Hepatocyte (in vitro differentiated cells): ENCODE data around the gene AMHR2. TPM values are rescaled to one million over a fixed set of nuclear protein-coding genes. Genes with fewer than 3 reads are reported as not detected.
A peak's percentile ranks its signal among the peaks of the same experiment; 100 is the strongest.
"Not testable (repeated sequence)": the region's sequence is repeated elsewhere in the genome, so short reads cannot be mapped to it uniquely, and the experiment has no call there.

Experiments
- DNase-seq: peaks from one replicate; pipeline ENCODE4 v3.0.0-alpha.2; 2016; ENCODE audit warnings: low spot score
- H2AFZ ChIP-seq: fragments of 200-600 bp; sonication (generic); 2 replicates; pipeline ENCODE4 v1.6.0; 2016; ENCODE audit warnings: antibody characterized with exemption, mild to moderate bottlenecking
- H3K27ac ChIP-seq: fragments of 200-600 bp; sonication (generic); 2 replicates; pipeline ENCODE4 v1.5.1; 2016; ENCODE audit warnings: mild to moderate bottlenecking
- H3K27me3 ChIP-seq: fragments of 200-600 bp; sonication (generic); 2 replicates; pipeline ENCODE4 v1.6.1; 2016
- H3K36me3 ChIP-seq: fragments of 200-600 bp; sonication (generic); replicated peaks from 2 replicates; pipeline ENCODE4 v1.5.1; 2016; ENCODE audit warnings: low read depth; ENCODE audit not compliant: insufficient read depth
- H3K4me1 ChIP-seq: fragments of 200-600 bp; sonication (generic); 2 replicates; pipeline ENCODE4 v1.5.1; 2016; ENCODE audit warnings: mild to moderate bottlenecking, moderate library complexity; ENCODE audit not compliant: insufficient read depth
- H3K4me2 ChIP-seq: fragments of 200-600 bp; sonication (generic); 2 replicates; pipeline ENCODE4 v1.6.0; 2016
- H3K4me3 ChIP-seq: fragments of 200-600 bp; sonication (generic); 2 replicates; pipeline ENCODE4 v1.5.1; 2016; ENCODE audit warnings: mild to moderate bottlenecking
- H3K79me2 ChIP-seq: fragments of 200-600 bp; sonication (generic); 2 replicates; pipeline ENCODE4 v1.6.0; 2017; ENCODE audit warnings: mild to moderate bottlenecking
- H3K9me2 ChIP-seq: fragments of 200-600 bp; sonication (generic); replicated peaks from 2 replicates; pipeline ENCODE4 v1.6.0; 2017; ENCODE audit warnings: mild to moderate bottlenecking; ENCODE audit not compliant: insufficient read depth
- H3K9me3 ChIP-seq: fragments of 200-600 bp; sonication (generic); 2 replicates; pipeline ENCODE4 v1.5.1; 2016; ENCODE audit warnings: low read depth, mild to moderate bottlenecking
- H4K20me1 ChIP-seq: fragments of 200-600 bp; sonication (generic); 2 replicates; pipeline ENCODE4 v1.6.0; 2016; ENCODE audit warnings: mild to moderate bottlenecking; ENCODE audit not compliant: insufficient read depth, poor library complexity, severe bottlenecking
- EZH2 ChIP-seq: fragments of 200-600 bp; sonication (generic); IDR thresholded peaks from 2 replicates; pipeline ENCODE4 v1.6.1; 2016; ENCODE audit warnings: antibody characterized with exemption, mild to moderate bottlenecking, borderline replicate concordance
- EZH2phosphoT487 ChIP-seq: fragments of 200-600 bp; sonication (generic); IDR thresholded peaks from one replicate; pipeline ENCODE4 v1.6.1; 2018; ENCODE audit warnings: antibody characterized with exemption, mild to moderate bottlenecking, low read depth, moderate library complexity; ENCODE audit not compliant: unreplicated experiment, severe bottlenecking
- WGBS: methylation state at CpG from one replicate; pipeline ENCODE4 v1.1.6; 2016; ENCODE audit warnings: low lambda C conversion rate; ENCODE audit errors: missing lambda C conversion rate; 5-methylcytosine and 5-hydroxymethylcytosine counted together
- polyA plus RNA-seq: library from polyadenylated mRNA; unstranded; fragments of >200 nt; fragmentation: Nextera tagmentation; extraction: Ambion mirVana; gene quantifications from 2 replicates; pipeline ENCODE4 v1.2.1, GENCODE V29; 2016
- total RNA-seq: library from RNA; depleted of rRNA; stranded (reverse); fragments of >200 nt; gene quantifications from 2 replicates; pipeline ENCODE4 v1.2.3, GENCODE V29; 2014
- TF ChIP-seq, protein P1 (sequence below): fragments of 200-600 bp; sonication (generic); IDR thresholded peaks from 2 replicates; pipeline ENCODE4 v1.5.1; 2016; ENCODE audit warnings: antibody characterized with exemption, mild to moderate bottlenecking; ENCODE audit not compliant: poor library complexity

AMHR2 gene
- total and polyA plus RNA-seq, 2 experiments from 2014 or later = 6.4 to 16.9 TPM

DNA sequence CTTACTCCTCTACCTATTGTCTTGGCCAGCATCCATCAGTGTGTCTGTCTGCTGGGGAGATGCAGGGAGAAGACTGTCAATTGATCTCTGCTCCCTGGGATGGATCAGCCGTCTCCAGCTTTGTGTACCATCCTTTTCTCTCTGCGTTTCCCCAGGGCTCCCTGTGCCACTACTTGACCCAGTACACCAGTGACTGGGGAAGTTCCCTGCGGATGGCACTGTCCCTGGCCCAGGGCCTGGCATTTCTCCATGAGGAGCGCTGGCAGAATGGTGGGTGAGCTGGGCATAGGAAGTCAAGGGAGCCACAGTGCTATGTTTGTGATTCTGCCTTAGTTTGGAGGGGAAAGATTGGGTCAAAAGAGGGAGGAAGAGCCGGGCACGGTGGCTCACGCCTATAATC, 5.1 kb downstream of the AMHR2 start:
- no peaks in the 10 kb centered on the region for H3K36me3 ChIP-seq
- DNase-seq = no peak
- H4K20me1 ChIP-seq = no peaks in the 10 kb centered on the region

GRCh38 chr12:53430116-53430515, 6.5 kb downstream of the AMHR2 start:
- H4K20me1 ChIP-seq = no peaks in the 10 kb centered on the region
- WGBS = 81% methylated on average over 5 of the region's 5 CpGs

More for the DNA sequence above, 5.1 kb downstream of the AMHR2 start:
- 91% methylated on average over 7 of the region's 7 CpGs for WGBS
- no peak for TF ChIP-seq EZH2phosphoT487
- TF ChIP-seq EZH2 = no peak
- TF ChIP-seq, protein P1, sequence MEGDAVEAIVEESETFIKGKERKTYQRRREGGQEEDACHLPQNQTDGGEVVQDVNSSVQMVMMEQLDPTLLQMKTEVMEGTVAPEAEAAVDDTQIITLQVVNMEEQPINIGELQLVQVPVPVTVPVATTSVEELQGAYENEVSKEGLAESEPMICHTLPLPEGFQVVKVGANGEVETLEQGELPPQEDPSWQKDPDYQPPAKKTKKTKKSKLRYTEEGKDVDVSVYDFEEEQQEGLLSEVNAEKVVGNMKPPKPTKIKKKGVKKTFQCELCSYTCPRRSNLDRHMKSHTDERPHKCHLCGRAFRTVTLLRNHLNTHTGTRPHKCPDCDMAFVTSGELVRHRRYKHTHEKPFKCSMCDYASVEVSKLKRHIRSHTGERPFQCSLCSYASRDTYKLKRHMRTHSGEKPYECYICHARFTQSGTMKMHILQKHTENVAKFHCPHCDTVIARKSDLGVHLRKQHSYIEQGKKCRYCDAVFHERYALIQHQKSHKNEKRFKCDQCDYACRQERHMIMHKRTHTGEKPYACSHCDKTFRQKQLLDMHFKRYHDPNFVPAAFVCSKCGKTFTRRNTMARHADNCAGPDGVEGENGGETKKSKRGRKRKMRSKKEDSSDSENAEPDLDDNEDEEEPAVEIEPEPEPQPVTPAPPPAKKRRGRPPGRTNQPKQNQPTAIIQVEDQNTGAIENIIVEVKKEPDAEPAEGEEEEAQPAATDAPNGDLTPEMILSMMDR = no peak
- Histone ChIP-seq H3K4me1 (peaks cover 29% of the 10 kb centered on the region), H3K9me3 (no peaks in the 10 kb centered on the region), H3K4me2 (peak overlapping the region; percentile 48), H3K27ac (peak overlapping the region; percentile 80), H2AFZ (no peak overlapping the region), H3K4me3 (no peak overlapping the region), H3K9me2 (no peaks in the 10 kb centered on the region), H3K27me3 (no peaks in the 10 kb centered on the region), H3K79me2 (peaks cover 7% of the 10 kb centered on the region)

DNA sequence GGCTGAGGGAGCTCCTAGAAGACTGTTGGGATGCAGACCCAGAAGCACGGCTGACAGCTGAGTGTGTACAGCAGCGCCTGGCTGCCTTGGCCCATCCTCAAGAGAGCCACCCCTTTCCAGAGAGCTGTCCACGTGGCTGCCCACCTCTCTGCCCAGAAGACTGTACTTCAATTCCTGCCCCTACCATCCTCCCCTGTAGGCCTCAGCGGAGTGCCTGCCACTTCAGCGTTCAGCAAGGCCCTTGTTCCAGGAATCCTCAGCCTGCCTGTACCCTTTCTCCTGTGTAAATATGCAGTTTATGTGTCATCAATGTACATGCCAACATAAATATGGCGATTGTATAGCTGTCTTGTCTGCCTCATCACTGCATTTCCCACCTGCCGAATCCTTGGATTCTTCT, 7.5 kb downstream of the AMHR2 start:
- Histone ChIP-seq H3K27me3 (no peaks in the 10 kb centered on the region), H2AFZ (no peak overlapping the region), H3K4me3 (no peak overlapping the region), H3K9me3 (no peaks in the 10 kb centered on the region), H3K36me3 (no peaks in the 10 kb centered on the region), H3K9me2 (no peaks in the 10 kb centered on the region), H3K79me2 (peaks cover 2% of the 10 kb centered on the region), H4K20me1 (no peaks in the 10 kb centered on the region), H3K4me1 (peaks cover 12% of the 10 kb centered on the region), H3K4me2 (no peak overlapping the region), H3K27ac (no peak overlapping the region)
- WGBS = 85% methylated on average over 7 of the region's 7 CpGs
- TF ChIP-seq, protein P1 = no peak
- TF ChIP-seq EZH2 (no peak), EZH2phosphoT487 (no peak)
- no peak for DNase-seq

More at GRCh38 chr12:53430116-53430515, 6.5 kb downstream of the AMHR2 start:
- Histone ChIP-seq H3K4me2 (no peak overlapping the region), H3K9me3 (no peaks in the 10 kb centered on the region), H3K27me3 (no peaks in the 10 kb centered on the region), H2AFZ (no peak overlapping the region), H3K4me3 (no peak overlapping the region), H3K36me3 (no peaks in the 10 kb centered on the region), H3K27ac (no peak overlapping the region), H3K79me2 (peaks cover 7% of the 10 kb centered on the region), H3K4me1 (peaks cover 19% of the 10 kb centered on the region), H3K9me2 (no peaks in the 10 kb centered on the region)
- TF ChIP-seq EZH2phosphoT487 (no peak), EZH2 (no peak)
- TF ChIP-seq, protein P1 = no peak
- no peak for DNase-seq

GRCh38 chr12:53435326-53435725, 11.7 kb downstream of the AMHR2 start:
- not testable (repeated sequence) for H3K27me3 ChIP-seq, DNase-seq
- 96% methylated on average over 9 of the region's 9 CpGs for WGBS

DNA sequence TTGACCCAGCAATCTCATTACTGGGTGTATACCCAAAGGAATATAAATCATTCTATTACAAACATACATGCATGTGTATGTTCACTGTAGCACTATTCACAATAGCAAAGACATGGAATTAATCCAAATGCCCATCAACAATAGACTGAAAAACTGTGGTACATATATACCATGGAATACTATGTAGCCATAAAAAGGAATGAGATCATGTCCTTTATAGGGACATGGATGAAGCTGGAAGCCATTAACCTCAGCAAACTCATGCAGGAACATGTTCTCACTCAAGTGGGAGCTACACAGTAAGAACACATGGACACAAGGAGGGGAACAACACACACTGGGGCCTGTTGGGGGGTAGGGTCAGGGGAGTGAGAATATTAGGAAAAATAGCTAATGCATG, 15.9 kb downstream of the AMHR2 start:
- H3K36me3 ChIP-seq, H3K4me1 ChIP-seq, H3K27ac ChIP-seq, H4K20me1 ChIP-seq, H3K4me2 ChIP-seq, H2AFZ ChIP-seq, H3K27me3 ChIP-seq, H3K9me2 ChIP-seq, H3K9me3 ChIP-seq, H3K4me3 ChIP-seq, DNase-seq: not testable (repeated sequence)
- H3K79me2 ChIP-seq = peaks cover 20% of the 10 kb centered on the region

More at GRCh38 chr12:53435326-53435725, 11.7 kb downstream of the AMHR2 start:
- H3K27ac ChIP-seq, H4K20me1 ChIP-seq, H3K79me2 ChIP-seq, H3K9me2 ChIP-seq, H3K4me2 ChIP-seq, H3K9me3 ChIP-seq, H2AFZ ChIP-seq, H3K4me3 ChIP-seq, H3K4me1 ChIP-seq, H3K36me3 ChIP-seq: not testable (repeated sequence)
